ENCODE results near the gene MBNL2.

Gene MBNL2

DNA sequence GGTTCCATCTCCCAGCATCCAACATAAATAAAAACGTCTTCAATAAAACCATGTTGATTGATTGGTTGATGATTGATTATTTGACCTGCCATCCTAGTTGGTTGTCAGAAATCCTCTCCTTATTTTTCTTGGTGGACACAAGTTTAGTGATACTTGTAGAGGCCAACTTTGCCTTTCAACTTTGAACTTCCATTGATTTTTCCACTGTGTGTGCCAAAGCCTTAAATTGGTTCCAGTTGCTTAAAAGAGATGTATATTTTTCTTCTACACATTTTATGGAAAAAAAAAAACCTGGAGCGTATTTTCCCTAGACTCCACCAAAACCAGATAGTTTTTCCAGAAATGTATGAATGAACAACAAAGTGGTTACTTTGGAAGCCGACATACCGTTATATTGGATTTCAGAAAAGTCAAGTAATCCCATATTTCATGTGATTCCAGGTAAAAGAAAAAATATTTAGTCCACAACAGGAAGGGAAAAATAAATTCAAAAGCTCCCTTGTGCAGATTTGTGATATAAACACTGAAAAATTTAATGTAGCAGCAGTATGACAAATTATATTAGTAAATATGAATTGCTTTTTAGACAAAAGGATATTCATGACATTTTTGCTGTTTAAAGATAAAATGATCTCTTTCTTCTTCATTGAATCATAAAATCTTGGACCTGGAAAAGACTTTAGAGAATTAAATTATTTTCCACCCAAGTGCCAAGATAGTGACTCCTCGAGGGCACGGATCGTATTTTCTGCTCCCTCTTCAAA, 85.2 kb downstream of the MBNL2 start:
- Histone ChIP-seq H3K27ac (no peak overlapping the region), H3K36me3 (no peaks in the 10 kb centered on the region)

DNA sequence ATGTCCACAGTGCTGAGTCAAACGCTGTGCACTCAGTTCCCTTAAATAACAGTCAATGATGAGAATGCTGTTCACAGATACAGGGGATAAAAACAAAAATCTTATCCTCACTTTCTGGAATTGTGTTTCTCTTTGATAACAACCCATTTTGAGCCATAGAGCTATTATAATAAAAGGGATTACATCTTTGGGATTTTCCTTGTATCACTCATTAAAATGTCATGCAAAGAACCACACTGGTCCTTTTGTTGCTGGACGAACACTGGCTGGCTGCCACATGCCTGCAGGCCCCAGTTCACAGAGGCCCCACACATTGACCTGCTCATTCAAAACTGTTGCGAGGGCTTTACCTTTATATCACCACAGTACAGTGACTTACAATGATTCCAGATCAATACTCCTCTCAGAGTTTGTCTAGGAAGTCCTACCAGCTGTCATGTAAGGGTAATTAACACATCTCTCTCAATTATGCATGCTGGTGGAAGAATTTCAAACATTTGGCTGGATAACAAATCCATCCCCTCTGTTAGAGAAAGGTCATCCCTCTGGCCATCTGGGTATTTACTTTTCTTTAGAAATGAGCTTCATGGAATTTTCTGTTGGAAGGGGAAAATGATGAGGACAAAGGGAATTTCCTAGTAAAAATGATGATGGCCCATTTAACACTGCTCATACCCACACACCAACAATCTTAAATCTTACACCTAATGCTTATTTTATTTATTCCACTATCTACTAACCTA, 85.9 kb downstream of the MBNL2 start:
- H3K36me3 ChIP-seq, result no peaks in the 10 kb centered on the region
- H3K9me3 ChIP-seq (ENCODE audit: severe bottlenecking), result no peaks in the 10 kb centered on the region
- no peak for DNase-seq
- no peak overlapping the region for H3K4me3 ChIP-seq (ENCODE audit: low read depth, low read length)
- TF ChIP-seq, protein P1, sequence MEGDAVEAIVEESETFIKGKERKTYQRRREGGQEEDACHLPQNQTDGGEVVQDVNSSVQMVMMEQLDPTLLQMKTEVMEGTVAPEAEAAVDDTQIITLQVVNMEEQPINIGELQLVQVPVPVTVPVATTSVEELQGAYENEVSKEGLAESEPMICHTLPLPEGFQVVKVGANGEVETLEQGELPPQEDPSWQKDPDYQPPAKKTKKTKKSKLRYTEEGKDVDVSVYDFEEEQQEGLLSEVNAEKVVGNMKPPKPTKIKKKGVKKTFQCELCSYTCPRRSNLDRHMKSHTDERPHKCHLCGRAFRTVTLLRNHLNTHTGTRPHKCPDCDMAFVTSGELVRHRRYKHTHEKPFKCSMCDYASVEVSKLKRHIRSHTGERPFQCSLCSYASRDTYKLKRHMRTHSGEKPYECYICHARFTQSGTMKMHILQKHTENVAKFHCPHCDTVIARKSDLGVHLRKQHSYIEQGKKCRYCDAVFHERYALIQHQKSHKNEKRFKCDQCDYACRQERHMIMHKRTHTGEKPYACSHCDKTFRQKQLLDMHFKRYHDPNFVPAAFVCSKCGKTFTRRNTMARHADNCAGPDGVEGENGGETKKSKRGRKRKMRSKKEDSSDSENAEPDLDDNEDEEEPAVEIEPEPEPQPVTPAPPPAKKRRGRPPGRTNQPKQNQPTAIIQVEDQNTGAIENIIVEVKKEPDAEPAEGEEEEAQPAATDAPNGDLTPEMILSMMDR (IDR thresholded peaks at IDR 0.05; ENCODE audit: low read depth, low read length), result no peak
- no peaks in the 10 kb centered on the region for H3K27me3 ChIP-seq (ENCODE audit: insufficient read depth, low read depth, severe bottlenecking)
- H3K27ac ChIP-seq, result no peak overlapping the region

More for the DNA sequence above, 85.2 kb downstream of the MBNL2 start:
- no peaks in the 10 kb centered on the region for H3K9me3 ChIP-seq (ENCODE audit: severe bottlenecking)
- no peak overlapping the region for H3K4me3 ChIP-seq (ENCODE audit: low read depth, low read length)
- TF ChIP-seq, protein P1 (IDR thresholded peaks at IDR 0.05; ENCODE audit: low read depth, low read length), result no peak
- DNase-seq, result no peak
- no peaks in the 10 kb centered on the region for H3K27me3 ChIP-seq (ENCODE audit: insufficient read depth, low read depth, severe bottlenecking)

DNA sequence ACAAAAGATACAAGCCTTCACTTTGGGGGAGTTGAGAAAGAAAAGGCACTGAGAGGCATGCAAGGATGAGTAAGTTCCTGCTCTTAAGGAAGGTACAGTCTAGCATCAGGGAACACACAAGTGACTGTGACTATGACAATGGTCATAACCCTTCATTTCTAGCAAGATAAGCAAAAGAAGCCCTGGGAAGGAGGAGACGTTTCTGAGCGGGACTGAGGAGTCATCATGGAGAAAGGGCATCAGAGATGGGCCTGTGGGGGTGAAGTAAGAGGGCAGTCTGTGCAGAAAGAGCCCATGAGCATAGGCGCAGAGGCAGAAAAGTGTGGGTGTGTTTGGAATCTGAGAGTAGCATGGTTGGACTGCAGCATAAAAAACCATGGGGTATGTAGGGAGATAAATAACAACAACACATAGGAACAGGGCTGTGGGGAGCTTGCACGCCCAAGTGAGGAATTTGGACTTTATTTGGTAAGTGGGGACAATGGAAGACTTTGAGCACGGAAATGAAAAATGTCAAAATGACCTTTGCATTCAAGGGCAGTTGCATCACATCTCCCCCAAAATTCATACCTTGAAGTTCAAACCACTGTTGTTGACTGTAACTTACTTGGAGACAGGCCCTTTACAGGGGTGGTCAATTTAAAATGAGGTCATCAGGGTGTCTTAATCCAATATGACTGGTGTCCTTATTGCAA, 86.7 kb downstream of the MBNL2 start:
- TF ChIP-seq, protein P1 (IDR thresholded peaks at IDR 0.05; ENCODE audit: low read depth, low read length), result no peak
- DNase-seq, result no peak
- Histone ChIP-seq H3K27me3 (ENCODE audit: insufficient read depth, low read depth, severe bottlenecking) (no peaks in the 10 kb centered on the region), H3K4me3 (ENCODE audit: low read depth, low read length) (no peak overlapping the region), H3K36me3 (no peaks in the 10 kb centered on the region), H3K9me3 (ENCODE audit: severe bottlenecking) (no peaks in the 10 kb centered on the region), H3K27ac (no peak overlapping the region)

DNA sequence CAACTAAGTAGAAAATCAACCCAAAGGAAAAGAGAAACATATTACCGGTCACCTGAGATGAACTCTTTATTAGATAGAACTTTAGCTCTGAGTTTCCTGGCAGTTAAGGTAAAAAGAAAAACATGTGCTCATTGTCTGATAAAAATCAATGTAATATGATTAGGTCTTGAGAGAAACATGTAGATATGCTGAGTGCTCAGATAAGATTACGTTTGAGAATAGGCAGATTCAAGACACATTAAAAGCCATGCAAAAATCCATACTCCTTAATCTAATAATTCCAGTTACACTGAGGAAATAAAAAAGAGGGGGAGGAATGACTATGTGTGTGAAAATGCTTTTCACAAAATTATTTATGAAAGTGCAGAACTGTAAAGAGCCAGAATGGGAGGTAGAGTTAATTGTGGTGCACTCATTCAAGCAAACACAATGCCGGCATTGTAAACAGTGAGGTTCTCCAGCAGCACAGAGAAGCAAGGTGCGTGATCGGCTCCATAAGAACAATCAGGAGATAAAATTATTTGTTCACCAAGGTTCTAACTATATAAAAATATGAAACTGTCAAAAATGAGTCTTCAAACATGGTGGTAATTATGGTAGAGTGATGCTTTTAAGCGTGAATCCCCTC, 88.8 kb downstream of the MBNL2 start:
- no peaks in the 10 kb centered on the region for H3K36me3 ChIP-seq
- DNase-seq, result no peak
- H3K27me3 ChIP-seq (ENCODE audit: insufficient read depth, low read depth, severe bottlenecking), result no peaks in the 10 kb centered on the region

DNA sequence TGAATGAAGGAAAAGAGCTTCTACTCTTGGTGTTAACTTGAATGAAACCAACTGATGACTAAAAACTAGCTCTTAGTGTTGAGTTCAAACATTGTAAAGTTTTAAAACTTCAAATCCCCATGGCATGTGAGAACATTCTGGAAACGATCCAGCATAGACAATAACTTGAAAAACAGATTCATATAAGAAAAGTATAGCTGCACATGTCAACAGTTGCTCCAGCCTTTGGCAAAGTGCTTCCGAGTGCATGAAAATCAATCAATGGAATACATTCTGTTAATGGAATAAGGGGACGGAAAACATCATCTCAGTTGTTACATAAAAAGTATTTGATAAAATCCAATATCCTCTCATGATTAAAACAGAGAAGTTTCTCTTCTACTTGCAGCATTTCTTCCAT, 89.8 kb downstream of the MBNL2 start:
- TF ChIP-seq, protein P1 (IDR thresholded peaks at IDR 0.05; ENCODE audit: low read depth, low read length), result no peak
- no peak overlapping the region for H3K4me3 ChIP-seq (ENCODE audit: low read depth, low read length)
- H3K9me3 ChIP-seq (ENCODE audit: severe bottlenecking), result no peaks in the 10 kb centered on the region
- no peak for DNase-seq
- H3K27me3 ChIP-seq (ENCODE audit: insufficient read depth, low read depth, severe bottlenecking), result no peaks in the 10 kb centered on the region
- H3K36me3 ChIP-seq, result no peaks in the 10 kb centered on the region
- no peak overlapping the region for H3K27ac ChIP-seq

More for the DNA sequence above, 88.8 kb downstream of the MBNL2 start:
- Histone ChIP-seq H3K27ac (no peak overlapping the region), H3K4me3 (ENCODE audit: low read depth, low read length) (no peak overlapping the region), H3K9me3 (ENCODE audit: severe bottlenecking) (no peaks in the 10 kb centered on the region)
- TF ChIP-seq, protein P1 (IDR thresholded peaks at IDR 0.05; ENCODE audit: low read depth, low read length), result no peak

All from WERI-Rb-1 (cell line).